ENCODE results near the gene INO80. TPM values are rescaled to one million over a fixed set of nuclear protein-coding genes. Genes with fewer than 3 reads are reported as not detected.

Gene INO80
- total and polyA plus RNA-seq, 2 donors (not counting 3 experiments of a cell fraction or from before 2014, with no cell fraction given): 5.7 to 29.1 TPM

- FAIRE-seq: no peak
- TF ChIP-seq FOS (IDR thresholded peaks at IDR 0.05; ENCODE audit: borderline replicate concordance, insufficient read depth, low read length) (no peak), POLR2AphosphoS5 (IDR thresholded peaks at IDR 0.05; ENCODE audit: insufficient read depth, low read depth, low read length) (no peak), MYC (IDR thresholded peaks at IDR 0.05; ENCODE audit: low read depth, low read length) (no peak), POLR2A (IDR thresholded peaks at IDR 0.05; ENCODE audit: low read depth, low read length) (no peak), JUN (IDR thresholded peaks at IDR 0.05; ENCODE audit: borderline replicate concordance, insufficient read depth, insufficient read length, low read depth) (no peak), EZH2 (IDR thresholded peaks at IDR 0.05; ENCODE audit: borderline replicate concordance, low read depth, low read length, severe bottlenecking) (no peak), GATA2 (IDR thresholded peaks at IDR 0.05; ENCODE audit: insufficient read depth, insufficient read length, low read depth, low read length) (no peak), CTCF (IDR thresholded peaks at IDR 0.05; ENCODE audit: extremely low read depth in 1 of 2, insufficient read depth in 1 of 2, low read depth in 1 of 2, low read length in 2 of 2) (no peak)
- TF ChIP-seq, protein P1, sequence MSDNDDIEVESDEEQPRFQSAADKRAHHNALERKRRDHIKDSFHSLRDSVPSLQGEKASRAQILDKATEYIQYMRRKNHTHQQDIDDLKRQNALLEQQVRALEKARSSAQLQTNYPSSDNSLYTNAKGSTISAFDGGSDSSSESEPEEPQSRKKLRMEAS (IDR thresholded peaks at IDR 0.05; ENCODE audit: insufficient read depth, insufficient read length): no peak
- no peaks in the 10 kb centered on the region for H3K79me2 ChIP-seq (ENCODE audit: control insufficient read depth, insufficient read depth, low read length)
- H3K27me3 ChIP-seq (ENCODE audit: control insufficient read depth in 2 of 2, insufficient read depth in 2 of 2, low read length in 2 of 2): peaks cover 3% of the 10 kb centered on the region in 2 experiments
- ChIA-PET POLR2A (interaction anchor here (1.1 kb wide), 1 partner anchor 17 kb away, joined by 3 read pairs; no protein-coding TSS in a partner anchor), CTCF (interaction anchor here (7.4 to 12.4 kb wide), 2 partner anchors 9 to 26 kb away, joined by 143 to 260 read pairs; no protein-coding TSS in a partner anchor)
- H4K20me1 ChIP-seq (replicated peaks; ENCODE audit: control insufficient read depth, extremely low read depth, insufficient read depth, low read length): no peaks in the 10 kb centered on the region
- H3K27ac ChIP-seq (ENCODE audit: insufficient read depth, low read depth, low read length): no peak overlapping the region
- no peak overlapping the region for H3K4me3 ChIP-seq (replicated peaks in 1 of 3; ENCODE audit: insufficient read depth in 1 of 3, low read depth in 1 of 3, low read length in 3 of 3)
- H3K4me2 ChIP-seq (ENCODE audit: insufficient read depth, low read length): no peak overlapping the region
- H3K9ac ChIP-seq (replicated peaks; ENCODE audit: extremely low read depth, insufficient read depth, low read length): no peak overlapping the region
- BruUV-seq (replicated peaks): no TSS peak
- no peaks in the 10 kb centered on the region for H3K9me3 ChIP-seq (replicated peaks; ENCODE audit: control insufficient read depth, insufficient read depth, low read length)
- no peaks in the 10 kb centered on the region for H3K9me1 ChIP-seq (replicated peaks; ENCODE audit: control insufficient read depth, extremely low read depth, insufficient read depth, low read length)
- no peak for DNase-seq (ENCODE audit: low read depth, low spot score)
- intact Hi-C loops (cut with micrococcal nuclease) (no loop called here), dilution Hi-C loops (cut with MboI; ENCODE audit: extremely low pct_ligation_motif_present, low sequenced_read_pairs) (no loop called here)
- H2AFZ ChIP-seq (ENCODE audit: low read depth, low read length): no peak overlapping the region
- peaks cover 0 to 44% of the 10 kb centered on the region in 2 experiments for H3K36me3 ChIP-seq (ENCODE audit: control insufficient read depth in 2 of 2, extremely low read depth in 1 of 2, insufficient read depth in 2 of 2, low read length in 2 of 2)
- H3K4me1 ChIP-seq (ENCODE audit: control insufficient read depth, extremely low read depth, insufficient read depth, low read length): peaks cover 19% of the 10 kb centered on the region
Observed at GRCh38 chr15:40932649-40933516, 183.2 kb downstream of the INO80 start.

Measured in endothelial cell of umbilical vein (primary cell).